C4-2B (cell line): ENCODE measurements around the gene DGKI.

Experiments
- H3K27ac ChIP-seq: fragments of 450-650 bp; 2 replicates; pipeline ENCODE4 v1.5.1; 2017
- ZFX ChIP-seq: fragments of 450-650 bp; IDR thresholded peaks from 2 replicates; pipeline ENCODE4 v1.6.1; 2017
- TF ChIP-seq, protein P1 (sequence below): fragments of 450-650 bp; conservative IDR thresholded peaks from 2 replicates; pipeline ENCODE4 v1.5.1; 2017; ENCODE audit warnings: mild to moderate bottlenecking

Gene DGKI

DNA sequence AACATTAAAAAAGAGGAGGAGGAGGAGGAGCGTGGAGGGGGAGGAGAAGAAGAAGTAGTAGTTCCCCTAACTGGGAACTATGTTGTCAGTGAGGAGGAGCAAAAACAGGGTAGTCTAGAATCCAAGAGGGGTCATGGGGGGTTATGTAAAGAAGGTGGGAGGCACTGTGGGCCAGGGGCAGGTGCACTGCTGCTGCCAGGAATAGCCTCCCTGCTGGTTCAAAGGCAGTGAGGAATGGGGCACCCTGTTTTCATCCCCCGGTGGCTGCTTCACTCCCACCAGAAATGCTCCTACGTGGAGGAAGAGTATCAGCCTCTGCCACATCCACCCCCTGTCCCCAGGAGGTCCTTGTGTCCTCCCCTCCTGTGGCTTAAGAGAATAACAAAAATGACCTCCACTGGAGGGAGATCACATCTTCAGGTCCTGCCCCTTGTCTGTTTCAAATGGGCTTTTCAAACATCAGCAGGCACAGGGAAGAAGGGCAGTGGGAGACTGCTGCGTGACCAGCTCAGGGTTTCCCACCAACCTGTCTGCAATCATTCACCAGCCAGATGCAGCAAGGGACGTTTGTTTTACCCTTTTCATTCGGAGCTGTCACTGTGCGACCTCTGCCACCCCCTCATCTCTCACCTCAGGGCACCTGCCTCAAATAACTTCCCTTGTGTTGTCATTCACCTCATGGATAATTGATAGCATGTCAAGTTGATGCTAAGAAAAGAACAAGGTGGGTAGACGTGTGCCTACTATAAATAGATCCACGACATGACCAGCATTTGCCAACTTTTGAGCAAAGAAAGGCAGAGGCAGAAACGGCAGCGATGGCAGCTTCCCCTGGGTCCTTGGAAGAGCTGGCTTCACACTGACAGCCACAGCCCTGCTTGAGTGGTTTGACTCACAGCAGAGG, 92.6 kb downstream of the DGKI start:
- TF ChIP-seq, protein P1, sequence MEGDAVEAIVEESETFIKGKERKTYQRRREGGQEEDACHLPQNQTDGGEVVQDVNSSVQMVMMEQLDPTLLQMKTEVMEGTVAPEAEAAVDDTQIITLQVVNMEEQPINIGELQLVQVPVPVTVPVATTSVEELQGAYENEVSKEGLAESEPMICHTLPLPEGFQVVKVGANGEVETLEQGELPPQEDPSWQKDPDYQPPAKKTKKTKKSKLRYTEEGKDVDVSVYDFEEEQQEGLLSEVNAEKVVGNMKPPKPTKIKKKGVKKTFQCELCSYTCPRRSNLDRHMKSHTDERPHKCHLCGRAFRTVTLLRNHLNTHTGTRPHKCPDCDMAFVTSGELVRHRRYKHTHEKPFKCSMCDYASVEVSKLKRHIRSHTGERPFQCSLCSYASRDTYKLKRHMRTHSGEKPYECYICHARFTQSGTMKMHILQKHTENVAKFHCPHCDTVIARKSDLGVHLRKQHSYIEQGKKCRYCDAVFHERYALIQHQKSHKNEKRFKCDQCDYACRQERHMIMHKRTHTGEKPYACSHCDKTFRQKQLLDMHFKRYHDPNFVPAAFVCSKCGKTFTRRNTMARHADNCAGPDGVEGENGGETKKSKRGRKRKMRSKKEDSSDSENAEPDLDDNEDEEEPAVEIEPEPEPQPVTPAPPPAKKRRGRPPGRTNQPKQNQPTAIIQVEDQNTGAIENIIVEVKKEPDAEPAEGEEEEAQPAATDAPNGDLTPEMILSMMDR: no peak
- no peak for TF ChIP-seq ZFX

DNA sequence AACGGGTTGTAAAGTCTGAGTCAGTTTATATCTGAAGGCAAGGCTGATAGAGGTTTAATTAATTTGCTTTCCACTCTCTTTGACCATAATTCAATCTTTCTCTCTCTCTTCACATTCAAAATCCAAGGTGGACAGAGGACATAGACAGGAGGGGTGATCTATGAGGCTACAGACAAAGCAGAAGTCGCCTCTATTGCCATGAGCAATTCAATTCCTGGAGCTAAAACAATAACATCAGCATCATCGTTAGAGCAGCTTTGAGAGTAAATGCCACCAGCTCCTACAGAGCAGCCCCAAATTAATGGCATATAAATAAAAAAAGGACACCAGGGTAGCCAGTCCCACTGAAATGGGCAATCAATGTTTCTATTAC, 93.2 kb downstream of the DGKI start:
- no peak overlapping the region for H3K27ac ChIP-seq
- TF ChIP-seq, protein P1: no peak
- TF ChIP-seq ZFX: no peak

More for the DNA sequence above, 92.6 kb downstream of the DGKI start:
- H3K27ac ChIP-seq: no peak overlapping the region

DNA sequence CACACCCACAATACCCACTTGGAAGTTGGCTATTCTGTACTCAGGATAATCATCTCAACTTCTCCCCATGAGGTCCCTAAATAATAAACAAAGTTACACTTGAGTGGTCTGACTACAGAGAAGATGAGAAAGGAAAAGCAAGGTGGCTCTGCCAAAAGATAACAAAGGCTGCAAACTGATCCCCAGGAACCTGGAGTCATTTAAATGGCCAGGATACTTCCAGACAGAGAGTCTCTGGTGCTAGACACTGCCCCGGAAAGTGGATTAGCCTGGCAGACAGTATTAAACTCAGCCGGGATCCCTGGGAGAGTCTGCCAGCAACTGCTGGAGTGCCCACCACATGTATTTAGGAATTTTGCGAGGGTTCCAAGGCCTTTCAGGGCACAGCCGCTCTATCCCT, 93.7 kb downstream of the DGKI start:
- TF ChIP-seq ZFX: no peak
- TF ChIP-seq, protein P1: no peak
- H3K27ac ChIP-seq: no peak overlapping the region

DNA sequence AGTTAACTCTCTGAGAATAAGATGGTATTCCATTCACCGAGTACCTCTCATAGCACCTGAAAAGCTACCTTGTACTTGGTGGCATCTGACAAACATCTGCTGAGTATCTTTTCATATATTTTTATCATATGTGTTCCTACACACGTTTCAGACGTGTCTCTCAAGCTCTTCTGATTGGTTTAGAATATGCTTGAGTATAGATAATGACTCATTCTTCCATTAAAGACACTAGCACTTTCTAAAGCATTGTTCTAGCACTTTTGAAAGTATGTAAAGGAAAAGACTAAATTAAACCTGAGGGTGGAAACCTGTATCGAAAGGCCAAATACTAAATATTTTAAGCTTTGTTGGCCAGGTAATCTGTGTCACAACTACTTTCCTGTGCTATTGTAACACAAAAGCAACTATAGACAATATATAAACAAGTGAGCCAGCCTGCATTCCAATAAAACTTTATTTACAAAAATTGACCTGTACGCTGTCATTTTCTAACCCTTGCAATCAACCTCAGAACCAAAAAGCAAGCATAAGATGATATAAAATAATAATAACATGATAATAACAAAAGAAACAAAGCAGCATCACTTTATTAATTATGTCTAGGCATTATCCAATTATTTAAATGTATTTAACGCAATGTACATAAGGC, 95.3 kb downstream of the DGKI start:
- no peak for TF ChIP-seq ZFX
- TF ChIP-seq, protein P1: no peak
- no peak overlapping the region for H3K27ac ChIP-seq

DNA sequence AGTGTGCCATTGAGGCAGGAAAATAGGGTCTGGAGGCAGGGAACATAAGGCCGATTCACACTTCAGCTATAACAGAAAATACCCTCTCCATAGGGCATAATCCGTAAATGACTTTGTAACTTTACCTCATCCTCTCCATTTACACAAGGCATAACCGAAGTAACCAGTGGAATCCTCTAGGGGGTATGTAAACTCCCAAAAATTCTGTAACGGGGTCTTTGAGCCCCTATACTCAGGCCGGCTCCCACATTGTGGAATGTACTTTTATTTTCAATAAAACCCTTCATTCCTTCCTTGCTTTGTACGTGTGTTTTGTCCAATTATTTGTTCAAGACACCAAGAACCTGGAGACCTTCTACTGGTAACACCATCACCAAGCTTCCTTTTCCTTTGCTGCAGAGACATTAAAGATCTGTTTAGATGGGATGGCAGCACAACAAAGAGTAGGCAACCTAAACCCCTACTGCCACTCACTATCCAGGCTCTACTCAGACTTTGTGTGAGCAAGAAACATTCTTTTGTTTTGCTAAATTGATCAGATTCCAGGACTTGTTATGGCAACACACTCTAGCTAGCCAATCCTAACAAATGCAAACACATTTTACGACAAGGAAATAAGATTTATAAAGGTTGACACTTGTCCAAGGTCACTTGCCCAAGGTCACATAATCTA, 99.3 kb downstream of the DGKI start:
- no peak overlapping the region for H3K27ac ChIP-seq
- TF ChIP-seq, protein P1: peak; percentile 26
- no peak for TF ChIP-seq ZFX

DNA sequence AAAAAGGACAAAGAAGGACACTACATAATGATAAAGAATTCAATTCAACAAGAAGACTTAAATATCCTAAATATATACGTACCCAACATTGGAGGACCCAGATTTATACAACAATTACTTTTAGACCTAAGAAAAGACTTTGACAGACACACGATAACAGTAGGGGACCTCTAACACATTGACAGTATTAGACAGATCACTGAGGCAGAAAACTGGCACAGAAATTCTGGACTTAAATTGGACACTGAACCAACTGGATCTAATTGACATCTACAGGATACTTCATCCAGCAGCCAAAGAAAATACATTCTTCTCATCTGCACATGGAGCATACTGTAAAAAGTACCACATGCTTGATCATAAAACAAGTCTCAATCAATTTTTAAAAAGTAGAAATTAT, 103.8 kb downstream of the DGKI start:
- TF ChIP-seq, protein P1: no peak
- TF ChIP-seq ZFX: no peak
- no peak overlapping the region for H3K27ac ChIP-seq

DNA sequence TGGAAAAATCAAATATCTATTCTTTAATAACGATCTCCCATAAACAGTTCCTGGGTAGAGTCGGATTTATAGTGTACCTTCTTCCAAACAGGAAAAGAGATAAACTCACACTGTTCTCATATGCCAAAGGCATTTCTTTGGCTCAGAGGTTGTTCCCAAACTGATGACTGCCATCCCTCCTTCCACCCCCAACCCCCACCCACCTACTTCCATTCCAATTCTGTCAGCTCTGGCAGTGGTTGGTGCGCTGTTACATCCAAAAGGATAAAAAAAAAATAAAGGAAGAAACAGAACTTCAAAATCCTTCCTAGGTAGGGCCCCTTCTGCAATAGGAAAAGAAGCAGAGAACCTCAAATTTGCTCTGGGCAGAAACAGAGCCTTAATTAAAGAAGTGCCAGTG, 104.7 kb downstream of the DGKI start:
- TF ChIP-seq, protein P1: no peak
- no peak for TF ChIP-seq ZFX
- no peak overlapping the region for H3K27ac ChIP-seq
